Activated naive CD4-positive, alpha-beta T cell treated with anti-CD3 and anti-CD28 coated beads, Interleukin-2, amount 10 ng/mL, durations not matched to agents 7 days and 5 days (primary cell): ENCODE results near the gene STARD7.

Source experiments
- CTCF ChIA-PET: fragments of 350-600 bp; sonication (Branson Sonifier 250); formaldehyde crosslinking; loops from one replicate; lab custom pipeline; 2021; ENCODE audit warnings: antibody characterized with exemption; lab: Charles Lee
- DNase-seq: peaks from one replicate; pipeline ENCODE4 v3.0.0-alpha.2; 2020
- H3K27ac Mint-ChIP-seq: one replicate; pipeline ENCODE4 v1.8.0; 2021; ENCODE audit warnings: mild to moderate bottlenecking, moderate library complexity, mixed read lengths
- H3K27me3 Mint-ChIP-seq: one replicate; pipeline ENCODE4 v1.8.0; 2021; ENCODE audit warnings: mild to moderate bottlenecking, mixed read lengths
- H3K36me3 Mint-ChIP-seq: one replicate; pipeline ENCODE4 v1.8.0; 2021; ENCODE audit warnings: mixed read lengths
- H3K4me1 Mint-ChIP-seq: one replicate; pipeline ENCODE4 v1.8.0; 2021; ENCODE audit warnings: mixed read lengths
- H3K4me3 Mint-ChIP-seq: one replicate; pipeline ENCODE4 v1.8.0; 2021; ENCODE audit warnings: mild to moderate bottlenecking, moderate library complexity, mixed read lengths
- H3K9me3 Mint-ChIP-seq: one replicate; pipeline ENCODE4 v1.8.0; 2021; ENCODE audit warnings: mixed read lengths

STARD7 gene

GRCh38 chr2:96218508-96219131 is 10.0 kb upstream of the STARD7 start:
- no peak overlapping the region for H3K4me3 Mint-ChIP-seq
- no peaks in the 10 kb centered on the region for H3K27me3 Mint-ChIP-seq
- H3K9me3 Mint-ChIP-seq: no peaks in the 10 kb centered on the region
- H3K36me3 Mint-ChIP-seq: no peaks in the 10 kb centered on the region
- CTCF ChIA-PET: no interaction called here
- DNase-seq: no peak
- H3K4me1 Mint-ChIP-seq: no peaks in the 10 kb centered on the region
- H3K27ac Mint-ChIP-seq: no peak overlapping the region

GRCh38 chr2:96214554-96214953 is 5.9 kb upstream of the STARD7 start:
- no peak for DNase-seq
- no peak overlapping the region for H3K27ac Mint-ChIP-seq
- H3K4me3 Mint-ChIP-seq: no peak overlapping the region
- peaks cover 7% of the 10 kb centered on the region for H3K4me1 Mint-ChIP-seq
- no peaks in the 10 kb centered on the region for H3K9me3 Mint-ChIP-seq
- H3K36me3 Mint-ChIP-seq: no peaks in the 10 kb centered on the region
- CTCF ChIA-PET: no interaction called here
- H3K27me3 Mint-ChIP-seq: no peaks in the 10 kb centered on the region

GRCh38 chr2:96213379-96213778 is 4.8 kb upstream of the STARD7 start:
- Mint-ChIP-seq H3K27me3 (no peaks in the 10 kb centered on the region), H3K27ac (no peak overlapping the region), H3K4me3 (no peak overlapping the region), H3K4me1 (peaks cover 13% of the 10 kb centered on the region), H3K9me3 (no peaks in the 10 kb centered on the region), H3K36me3 (no peaks in the 10 kb centered on the region)
- CTCF ChIA-PET: interaction anchor here (0.6 to 0.7 kb wide), 2 partner anchors 24 to 51 kb away, joined by 3 read pairs; no protein-coding TSS in a partner anchor
- DNase-seq: no peak

- Mint-ChIP-seq H3K4me3 (no peak overlapping the region), H3K27me3 (no peaks in the 10 kb centered on the region), H3K4me1 (peaks cover 18% of the 10 kb centered on the region), H3K27ac (no peak overlapping the region), H3K9me3 (no peaks in the 10 kb centered on the region), H3K36me3 (peaks cover 5% of the 10 kb centered on the region)
- CTCF ChIA-PET: no interaction called here
- DNase-seq: no peak
Observed at GRCh38 chr2:96212339-96212738, 3.7 kb upstream of the STARD7 start.

- H3K4me3 Mint-ChIP-seq: peak overlapping the region; percentile 89
- H3K9me3 Mint-ChIP-seq: no peaks in the 10 kb centered on the region
- no peaks in the 10 kb centered on the region for H3K27me3 Mint-ChIP-seq
- H3K36me3 Mint-ChIP-seq: peaks cover 21% of the 10 kb centered on the region
- peak overlapping the region; percentile 92 for H3K27ac Mint-ChIP-seq
- CTCF ChIA-PET: interaction anchor here (2.0 to 2.5 kb wide), 3 partner anchors 35 to 71 kb away, joined by 7 to 10 read pairs (median 8); partner anchors contain the start of gene ASTL
- peaks cover 42% of the 10 kb centered on the region for H3K4me1 Mint-ChIP-seq
- DNase-seq: no peak
Observed at GRCh38 chr2:96209729-96210085, 1.1 kb upstream of the STARD7 start.

- Mint-ChIP-seq H3K36me3 (peaks cover 21% of the 10 kb centered on the region), H3K9me3 (no peaks in the 10 kb centered on the region), H3K4me1 (peaks cover 47% of the 10 kb centered on the region), H3K27ac (peak overlapping the region; percentile 92), H3K4me3 (peak overlapping the region; percentile 89), H3K27me3 (no peaks in the 10 kb centered on the region)
- DNase-seq: no peak
- CTCF ChIA-PET: interaction anchor here (1.3 to 2.5 kb wide), 7 partner anchors 33 to 217 kb away, joined by 4 to 10 read pairs (median 6); partner anchors contain the start of gene ASTL
Observed at GRCh38 chr2:96209011-96209728, 543 bp upstream of the STARD7 start.

GRCh38 chr2:96207774-96208142 is 869 bp downstream of the STARD7 start:
- Mint-ChIP-seq H3K4me1 (peaks cover 61% of the 10 kb centered on the region), H3K9me3 (no peaks in the 10 kb centered on the region), H3K4me3 (peak overlapping the region; percentile 89), H3K27ac (peak overlapping the region; percentile 92), H3K36me3 (peaks cover 26% of the 10 kb centered on the region), H3K27me3 (no peaks in the 10 kb centered on the region)
- no peak for DNase-seq
- CTCF ChIA-PET: interaction anchor here (1.0 to 2.5 kb wide), 8 partner anchors 12 to 215 kb away, joined by 3 to 10 read pairs (median 6); partner anchors contain the start of gene ASTL

- Mint-ChIP-seq H3K36me3 (peaks cover 26% of the 10 kb centered on the region), H3K4me3 (peak overlapping the region; percentile 89), H3K9me3 (no peaks in the 10 kb centered on the region), H3K27me3 (no peaks in the 10 kb centered on the region), H3K4me1 (peaks cover 66% of the 10 kb centered on the region), H3K27ac (peak overlapping the region; percentile 92)
- no peak for DNase-seq
- CTCF ChIA-PET: interaction anchor here (1.2 to 2.5 kb wide), 2 partner anchors 11 to 33 kb away, joined by 3 to 7 read pairs; no protein-coding TSS in a partner anchor
Observed at GRCh38 chr2:96207073-96207773, 1.4 kb downstream of the STARD7 start.

- no peak for DNase-seq
- no peak overlapping the region for H3K27ac Mint-ChIP-seq
Observed at GRCh38 chr2:96205888-96206287, 2.7 kb downstream of the STARD7 start.

GRCh38 chr2:96204836-96205624 is 3.6 kb downstream of the STARD7 start:
- Mint-ChIP-seq H3K27ac (peak overlapping the region; percentile 85), H3K27me3 (no peaks in the 10 kb centered on the region), H3K9me3 (no peaks in the 10 kb centered on the region), H3K4me3 (peak overlapping the region; percentile 3), H3K36me3 (peaks cover 29% of the 10 kb centered on the region), H3K4me1 (peaks cover 70% of the 10 kb centered on the region)
- CTCF ChIA-PET: interaction anchor here (0.8 to 1.7 kb wide), 4 partner anchors 55 to 67 kb away, joined by 3 to 5 read pairs (median 4); partner anchors contain the start of gene ASTL
- no peak for DNase-seq

More at GRCh38 chr2:96205888-96206287, 2.7 kb downstream of the STARD7 start:
- peak overlapping the region; percentile 51 for H3K4me3 Mint-ChIP-seq
- CTCF ChIA-PET: interaction anchor here (0.8 kb wide), 2 partner anchors 54 to 61 kb away, joined by 3 to 4 read pairs; no protein-coding TSS in a partner anchor
- H3K36me3 Mint-ChIP-seq: peaks cover 26% of the 10 kb centered on the region
- no peaks in the 10 kb centered on the region for H3K9me3 Mint-ChIP-seq
- no peaks in the 10 kb centered on the region for H3K27me3 Mint-ChIP-seq
- H3K4me1 Mint-ChIP-seq: peaks cover 70% of the 10 kb centered on the region

GRCh38 chr2:96203130-96204028 is 5.2 kb downstream of the STARD7 start:
- Mint-ChIP-seq H3K4me3 (peak overlapping the region; percentile 67), H3K36me3 (peaks cover 30% of the 10 kb centered on the region), H3K27ac (peak overlapping the region; percentile 85), H3K4me1 (peaks cover 64% of the 10 kb centered on the region), H3K27me3 (no peaks in the 10 kb centered on the region), H3K9me3 (no peaks in the 10 kb centered on the region)
- no peak for DNase-seq
- CTCF ChIA-PET: interaction anchor here (0.7 to 2.2 kb wide), 6 partner anchors 23 to 211 kb away, joined by 3 to 8 read pairs (median 4); partner anchors contain the start of gene ASTL

GRCh38 chr2:96202152-96202854 is 6.3 kb downstream of the STARD7 start:
- Mint-ChIP-seq H3K4me1 (peaks cover 64% of the 10 kb centered on the region), H3K4me3 (no peak overlapping the region), H3K27me3 (no peaks in the 10 kb centered on the region), H3K9me3 (no peaks in the 10 kb centered on the region), H3K36me3 (peaks cover 25% of the 10 kb centered on the region), H3K27ac (peak overlapping the region; percentile 45)
- CTCF ChIA-PET: interaction anchor here (0.8 to 2.2 kb wide), 4 partner anchors 22 to 210 kb away, joined by 3 to 8 read pairs (median 5); no protein-coding TSS in a partner anchor
- no peak for DNase-seq
